Right lobe of liver (tissue), 4 donors: ENCODE measurements around the gene MYLK4.

Source experiments
- CTCF ChIP-seq, 4 donors: fragments of 200-600 bp in 3 of 4; fragments of 450-650 bp in 1 of 4; IDR thresholded peaks; one replicate each; pipeline versions ENCODE4 v1.5.1 to v1.8.0; 2016 to 2022; ENCODE audit warnings: antibody characterized with exemption in 4 of 4, mild to moderate bottlenecking in 2 of 4
- POLR2A ChIP-seq: fragments of 450-650 bp; IDR thresholded peaks from one replicate; pipeline ENCODE4 v1.6.1; 2017; ENCODE audit warnings: antibody characterized with exemption, mild to moderate bottlenecking
- donor health status: DM: no; HTN: no; CAD: no.
- donor health status: DM: no; HTN: no; CAD: no.
- donor health status: DM: no; HTN: yes; CAD: no.

- no peak for TF ChIP-seq CTCF (IDR thresholded peaks at IDR 0.05)
- no peak for TF ChIP-seq POLR2A
Measured at GRCh38 chr6:2786269-2786668, 35.5 kb upstream of the MYLK4 start.
